ENCODE data around the gene MAP4K5. TPM values are rescaled to one million over a fixed set of nuclear protein-coding genes. Genes with fewer than 3 reads are reported as not detected.

MAP4K5 gene
- total and polyA plus RNA-seq, 2 of the 13 experiments (the other 11 are each of a cell fraction or from before 2014, with no cell fraction given): 12.7 to 23.9 TPM

GRCh38 chr14:50381823-50382287, 150.5 kb downstream of the MAP4K5 start (continued):
- TF ChIP-seq ZNF615 (CRISPR knock-in tag; IDR thresholded peaks at IDR 0.05; ENCODE audit: borderline replicate concordance): no peak
- no peak for TF ChIP-seq PAX8 (CRISPR knock-in tag; IDR thresholded peaks at IDR 0.05; ENCODE audit: borderline replicate concordance)
- no peak for TF ChIP-seq ZBTB2 (CRISPR knock-in tag; IDR thresholded peaks at IDR 0.05; ENCODE audit: low read depth)
- TF ChIP-seq RFX1 (IDR thresholded peaks at IDR 0.05): no peak
- TF ChIP-seq ESRRA (CRISPR knock-in tag; IDR thresholded peaks at IDR 0.05; ENCODE audit: low read depth): no peak
- TF ChIP-seq ZNF775 (CRISPR knock-in tag; IDR thresholded peaks at IDR 0.05; ENCODE audit: borderline replicate concordance): no peak
- no peak for TF ChIP-seq ZBTB26 (CRISPR knock-in tag; IDR thresholded peaks at IDR 0.05; ENCODE audit: borderline replicate concordance)
- no peak for TF ChIP-seq DMTF1 (CRISPR knock-in tag; IDR thresholded peaks at IDR 0.05)
- TF ChIP-seq ZNF512 (CRISPR knock-in tag; IDR thresholded peaks at IDR 0.05): no peak
- TF ChIP-seq ZNF142 (CRISPR knock-in tag; IDR thresholded peaks at IDR 0.05): no peak
- no peak for TF ChIP-seq ZNF282 (IDR thresholded peaks at IDR 0.05; ENCODE audit: partially characterized antibody)
- TF ChIP-seq E2F1 (CRISPR knock-in tag; IDR thresholded peaks at IDR 0.05): no peak
- no peak for TF ChIP-seq EP300 (IDR thresholded peaks at IDR 0.05; ENCODE audit: low read depth in 2 of 2, low read length in 2 of 2)
- TF ChIP-seq EP300 (CRISPR knock-in tag; IDR thresholded peaks at IDR 0.05; ENCODE audit: borderline replicate concordance): no peak
